Measurements from ENCODE around the gene BPIFB4. TPM values are rescaled to one million over a fixed set of nuclear protein-coding genes. Genes with fewer than 3 reads are reported as not detected.
"Not testable (repeated sequence)": the region's sequence is repeated elsewhere in the genome, so short reads cannot be mapped to it uniquely, and the experiment has no call there.

The BPIFB4 gene
- polyA plus RNA-seq, 1 donor (not counting 4 experiments of a cell fraction or from before 2014, with no cell fraction given): not detected

DNA sequence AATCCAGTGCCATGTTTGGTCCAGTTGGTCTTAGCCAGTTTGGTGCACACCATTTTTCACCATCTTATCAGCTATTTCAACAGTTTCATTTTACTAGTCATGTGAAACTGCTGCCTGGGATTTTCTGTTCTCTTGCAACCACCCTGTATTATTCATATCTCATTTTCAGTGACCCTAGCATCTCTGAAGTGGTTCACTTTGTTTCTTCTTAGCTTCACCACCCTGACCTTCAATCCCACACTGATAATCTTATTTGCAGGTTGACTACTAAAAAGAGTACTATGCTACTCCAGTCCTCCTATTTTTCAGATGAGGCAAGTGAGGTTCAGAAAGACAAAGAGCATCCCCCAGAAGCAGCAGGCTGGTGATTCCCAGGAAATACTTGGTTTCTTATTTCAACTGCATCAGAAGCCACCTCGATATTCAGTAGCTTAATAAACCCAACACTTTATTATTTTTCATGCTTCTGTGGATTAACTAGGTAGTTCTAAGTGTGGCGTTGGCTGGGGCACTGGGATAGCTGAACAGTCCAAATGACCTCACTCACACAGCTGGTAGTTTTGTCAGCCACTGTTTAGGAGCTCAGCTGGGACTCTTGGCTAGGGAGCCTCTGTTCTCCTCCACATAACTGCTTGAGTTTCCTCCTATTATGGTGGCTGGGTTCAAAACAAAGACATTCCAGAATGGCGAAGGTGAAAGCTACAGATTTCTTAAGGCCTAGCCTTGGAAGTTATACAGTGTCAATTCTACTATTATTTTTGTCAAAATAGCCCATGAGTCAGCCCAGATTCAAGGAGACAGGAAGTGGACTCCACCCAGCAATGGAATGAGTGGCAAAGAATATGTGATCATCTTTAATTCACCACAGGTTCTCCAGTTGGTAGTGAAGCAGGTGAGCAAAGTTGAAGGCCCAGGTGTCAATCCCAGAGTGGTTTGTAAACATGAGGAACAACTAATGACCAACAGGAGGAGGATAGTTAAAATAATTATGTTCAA lies 40.6 kb downstream of the BPIFB4 start:
- no peak overlapping the region for H3K4me2 ChIP-seq (ENCODE audit: control insufficient read depth, extremely low read depth, insufficient read depth, low read depth, low read length)
- H3K79me2 ChIP-seq (ENCODE audit: control insufficient read depth, insufficient read depth, low read length): no peaks in the 10 kb centered on the region
- H3K9me3 ChIP-seq (ENCODE audit: control insufficient read depth, low read depth, low read length): no peaks in the 10 kb centered on the region
- no peak overlapping the region for H3K4me3 ChIP-seq (ENCODE audit: control insufficient read depth in 2 of 3, extremely low read depth in 1 of 3, insufficient read depth in 2 of 3, low read depth in 1 of 3, low read length in 3 of 3)
- H3K9me1 ChIP-seq (ENCODE audit: control insufficient read depth, extremely low read depth, insufficient read depth, low read length): no peaks in the 10 kb centered on the region
- no peak overlapping the region for H3K9ac ChIP-seq (ENCODE audit: control insufficient read depth, extremely low read depth, insufficient read depth, low read length)
- no peaks in the 10 kb centered on the region for H3K36me3 ChIP-seq (ENCODE audit: control insufficient read depth in 2 of 2, extremely low read depth in 1 of 2, insufficient read depth in 2 of 2, low read length in 2 of 2)
- no peak for FAIRE-seq
- DNase-seq (ENCODE audit: low read depth, low spot score): no peak
- no peaks in the 10 kb centered on the region for H3K27me3 ChIP-seq (ENCODE audit: control insufficient read depth, extremely low read depth, insufficient read depth, low read length)
- no peaks in the 10 kb centered on the region for H4K20me1 ChIP-seq (ENCODE audit: control insufficient read depth, extremely low read depth, insufficient read depth, low read length)
- dilution Hi-C loops (cut with MboI; ENCODE audit: extremely low pct_ligation_motif_present, low sequenced_read_pairs): no loop called here
- no peak overlapping the region for H2AFZ ChIP-seq (ENCODE audit: control insufficient read depth, low read length)
- H3K4me1 ChIP-seq (ENCODE audit: control insufficient read depth, extremely low read depth, insufficient read depth, low read length): no peaks in the 10 kb centered on the region
- TF ChIP-seq, protein P1, sequence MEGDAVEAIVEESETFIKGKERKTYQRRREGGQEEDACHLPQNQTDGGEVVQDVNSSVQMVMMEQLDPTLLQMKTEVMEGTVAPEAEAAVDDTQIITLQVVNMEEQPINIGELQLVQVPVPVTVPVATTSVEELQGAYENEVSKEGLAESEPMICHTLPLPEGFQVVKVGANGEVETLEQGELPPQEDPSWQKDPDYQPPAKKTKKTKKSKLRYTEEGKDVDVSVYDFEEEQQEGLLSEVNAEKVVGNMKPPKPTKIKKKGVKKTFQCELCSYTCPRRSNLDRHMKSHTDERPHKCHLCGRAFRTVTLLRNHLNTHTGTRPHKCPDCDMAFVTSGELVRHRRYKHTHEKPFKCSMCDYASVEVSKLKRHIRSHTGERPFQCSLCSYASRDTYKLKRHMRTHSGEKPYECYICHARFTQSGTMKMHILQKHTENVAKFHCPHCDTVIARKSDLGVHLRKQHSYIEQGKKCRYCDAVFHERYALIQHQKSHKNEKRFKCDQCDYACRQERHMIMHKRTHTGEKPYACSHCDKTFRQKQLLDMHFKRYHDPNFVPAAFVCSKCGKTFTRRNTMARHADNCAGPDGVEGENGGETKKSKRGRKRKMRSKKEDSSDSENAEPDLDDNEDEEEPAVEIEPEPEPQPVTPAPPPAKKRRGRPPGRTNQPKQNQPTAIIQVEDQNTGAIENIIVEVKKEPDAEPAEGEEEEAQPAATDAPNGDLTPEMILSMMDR (optimal IDR thresholded peaks at IDR 0.05 in 1 of 3, IDR thresholded peaks at IDR 0.05 in 1 of 3, conservative IDR thresholded peaks at IDR 0.05 in 1 of 3; ENCODE audit: extremely low read depth in 1 of 3, insufficient read depth in 2 of 3, low read length in 3 of 3): no peak
- TF ChIP-seq EZH2 (IDR thresholded peaks at IDR 0.05; ENCODE audit: low read length): no peak
- H3K27ac ChIP-seq (ENCODE audit: control insufficient read depth, insufficient read depth, low read length): no peak overlapping the region

GRCh38 chr20:33120934-33121333 lies 41.5 kb downstream of the BPIFB4 start:
- FAIRE-seq (no peak), DNase-seq (ENCODE audit: low read depth, low spot score) (no peak)
- H3K4me2 ChIP-seq (ENCODE audit: control insufficient read depth, extremely low read depth, insufficient read depth, low read depth, low read length): no peak overlapping the region
- TF ChIP-seq EZH2 (IDR thresholded peaks at IDR 0.05; ENCODE audit: low read length): no peak
- TF ChIP-seq, protein P1 (optimal IDR thresholded peaks at IDR 0.05 in 1 of 3, IDR thresholded peaks at IDR 0.05 in 1 of 3, conservative IDR thresholded peaks at IDR 0.05 in 1 of 3; ENCODE audit: extremely low read depth in 1 of 3, insufficient read depth in 2 of 3, low read length in 3 of 3): no peak
- no peaks in the 10 kb centered on the region for H3K36me3 ChIP-seq (ENCODE audit: control insufficient read depth in 2 of 2, extremely low read depth in 1 of 2, insufficient read depth in 2 of 2, low read length in 2 of 2)
- H3K79me2 ChIP-seq (ENCODE audit: control insufficient read depth, insufficient read depth, low read length): no peaks in the 10 kb centered on the region
- H3K9me3 ChIP-seq (ENCODE audit: control insufficient read depth, low read depth, low read length): no peaks in the 10 kb centered on the region
- no peaks in the 10 kb centered on the region for H3K9me1 ChIP-seq (ENCODE audit: control insufficient read depth, extremely low read depth, insufficient read depth, low read length)
- H3K9ac ChIP-seq (ENCODE audit: control insufficient read depth, extremely low read depth, insufficient read depth, low read length): no peak overlapping the region
- dilution Hi-C loops (cut with MboI; ENCODE audit: extremely low pct_ligation_motif_present, low sequenced_read_pairs): no loop called here
- no peak overlapping the region for H3K27ac ChIP-seq (ENCODE audit: control insufficient read depth, insufficient read depth, low read length)
- no peak overlapping the region for H3K4me3 ChIP-seq (ENCODE audit: control insufficient read depth in 2 of 3, extremely low read depth in 1 of 3, insufficient read depth in 2 of 3, low read depth in 1 of 3, low read length in 3 of 3)
- no peaks in the 10 kb centered on the region for H4K20me1 ChIP-seq (ENCODE audit: control insufficient read depth, extremely low read depth, insufficient read depth, low read length)
- no peaks in the 10 kb centered on the region for H3K27me3 ChIP-seq (ENCODE audit: control insufficient read depth, extremely low read depth, insufficient read depth, low read length)
- no peaks in the 10 kb centered on the region for H3K4me1 ChIP-seq (ENCODE audit: control insufficient read depth, extremely low read depth, insufficient read depth, low read length)
- no peak overlapping the region for H2AFZ ChIP-seq (ENCODE audit: control insufficient read depth, low read length)

- DNase-seq (ENCODE audit: low read depth, low spot score); FAIRE-seq; H3K79me2 ChIP-seq (ENCODE audit: control insufficient read depth, insufficient read depth, low read length); H3K27me3 ChIP-seq (ENCODE audit: control insufficient read depth, extremely low read depth, insufficient read depth, low read length); H3K4me3 ChIP-seq (ENCODE audit: control insufficient read depth in 2 of 3, extremely low read depth in 1 of 3, insufficient read depth in 2 of 3, low read depth in 1 of 3, low read length in 3 of 3); H3K27ac ChIP-seq (ENCODE audit: control insufficient read depth, insufficient read depth, low read length); H3K9me3 ChIP-seq (ENCODE audit: control insufficient read depth, low read depth, low read length); H3K9me1 ChIP-seq (ENCODE audit: control insufficient read depth, extremely low read depth, insufficient read depth, low read length); H3K4me1 ChIP-seq (ENCODE audit: control insufficient read depth, extremely low read depth, insufficient read depth, low read length); H4K20me1 ChIP-seq (ENCODE audit: control insufficient read depth, extremely low read depth, insufficient read depth, low read length); H2AFZ ChIP-seq (ENCODE audit: control insufficient read depth, low read length); H3K4me2 ChIP-seq (ENCODE audit: control insufficient read depth, extremely low read depth, insufficient read depth, low read depth, low read length); dilution Hi-C loops (cut with MboI; ENCODE audit: extremely low pct_ligation_motif_present, low sequenced_read_pairs); H3K36me3 ChIP-seq (ENCODE audit: control insufficient read depth in 2 of 2, extremely low read depth in 1 of 2, insufficient read depth in 2 of 2, low read length in 2 of 2); H3K9ac ChIP-seq (ENCODE audit: control insufficient read depth, extremely low read depth, insufficient read depth, low read length): not testable (repeated sequence)
Measured at GRCh38 chr20:33122297-33122696, 42.9 kb downstream of the BPIFB4 start.
